ENCODE results near the gene SMARCA2. TPM values are rescaled to one million over a fixed set of nuclear protein-coding genes. Genes with fewer than 3 reads are reported as not detected.
A peak's percentile ranks its signal among the peaks of the same experiment; 100 is the strongest.

SMARCA2 gene
- polyA plus RNA-seq, 2 of the 4 experiments (the other 2 are of a cell fraction) = 28.7 to 33.0 TPM

GRCh38 chr9:2241461-2241835 lies 226.3 kb downstream of the SMARCA2 start:
- Histone ChIP-seq H3K4me1 (peaks cover 8% of the 10 kb centered on the region; the same call in 2 of the 3 replicates), H3K4me3 (peak overlapping the region; percentile 46), H3K27ac (peak overlapping the region; percentile 84 to 88; a peak in 5 of 6 replicates), H3K4me2 (peak overlapping the region; percentile 79), H3K9me3 (no peaks in the 10 kb centered on the region)
- TF ChIP-seq MAFK (IDR thresholded peaks at IDR 0.05; ENCODE audit: partially characterized antibody) = peak; percentile 50
- no peak for TF ChIP-seq HOXA7 (CRISPR knock-in tag; IDR thresholded peaks at IDR 0.05)
- ChIA-PET POLR2A (interaction anchor here (0.6 to 1.6 kb wide), 2 partner anchors 9 to 10 kb away, joined by 3 read pairs; no protein-coding TSS in a partner anchor), CTCF (interaction anchor here (0.8 to 1.6 kb wide), 4 partner anchors 9 to 109 kb away, joined by 3 to 4 read pairs (median 3); no protein-coding TSS in a partner anchor)
- 62% methylated on average over 13 of the region's 15 CpGs for WGBS (ENCODE audit: missing lambda C conversion rate)
- ATAC-seq (peak; percentile 64 to 72), DNase-seq (ENCODE audit: low read depth in 1 of 2, low spot score in 1 of 2) (peak in 1 of 2 experiments; percentile 78), FAIRE-seq (no peak)

DNA sequence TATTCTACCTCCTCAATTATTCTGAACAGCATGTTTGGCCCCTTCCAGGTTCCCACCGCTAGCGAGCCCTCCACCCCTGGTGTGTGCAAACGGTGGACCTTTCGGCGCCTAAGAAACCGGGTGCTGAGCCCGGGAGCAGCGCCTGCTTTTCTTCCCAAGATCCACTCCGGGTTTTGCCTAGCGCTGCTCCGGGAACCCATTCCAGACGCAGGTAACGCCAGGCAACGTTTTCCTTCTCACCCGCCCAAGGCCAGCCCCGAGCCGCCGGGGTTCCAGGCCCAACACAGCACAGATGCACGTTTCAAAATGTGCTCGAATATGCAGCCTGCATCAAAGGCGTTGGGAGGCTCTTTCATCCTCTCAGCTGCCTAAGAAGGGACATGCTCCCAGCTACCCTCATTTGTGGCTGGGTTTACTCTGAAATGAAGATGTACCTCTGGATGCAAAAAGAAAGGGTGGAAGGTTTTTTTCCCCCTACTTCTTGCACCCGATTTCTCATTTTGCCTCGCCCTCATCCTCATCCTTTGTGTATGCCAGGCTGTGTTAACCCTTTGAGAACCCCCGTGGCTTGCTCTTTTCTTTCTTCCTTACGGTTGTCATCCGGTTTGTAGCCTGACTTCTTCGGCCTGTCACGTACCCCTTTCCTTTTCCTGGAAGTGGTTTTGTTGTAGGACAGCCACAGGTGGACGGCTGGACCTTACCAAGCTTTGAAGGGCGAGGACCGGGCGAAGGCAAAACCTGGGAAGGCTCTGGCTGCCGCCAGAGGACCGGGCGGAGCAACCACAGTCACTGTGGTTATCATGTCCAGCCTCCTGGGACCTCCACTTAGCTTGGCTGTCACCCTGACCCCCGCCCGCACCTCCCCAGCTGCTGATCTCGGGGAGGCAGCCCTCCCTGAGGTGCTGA lies 226.9 kb downstream of the SMARCA2 start:
- ChIA-PET CTCF (interaction anchor here (1.0 to 1.6 kb wide), 3 partner anchors 10 to 486 kb away, joined by 3 to 4 read pairs (median 4); no protein-coding TSS in a partner anchor), POLR2A (interaction anchor here (0.7 to 1.6 kb wide), 3 partner anchors 8 to 11 kb away, joined by 3 read pairs; no protein-coding TSS in a partner anchor)
- Histone ChIP-seq H3K4me3 (peak overlapping the region; percentile 46), H3K4me1 (peaks cover 8% of the 10 kb centered on the region; the same call in 2 of the 3 replicates), H3K9me3 (no peaks in the 10 kb centered on the region), H3K4me2 (peak overlapping the region; percentile 79), H3K27ac (peak overlapping the region; percentile 84 to 88)
- peak; percentile 57 to 90 for DNase-seq (ENCODE audit: low read depth in 1 of 2, low spot score in 1 of 2)
- ATAC-seq = peak; percentile 86 to 95
- FAIRE-seq = no peak
- TF ChIP-seq MAX (IDR thresholded peaks at IDR 0.05) (peak; percentile 94), SREBF2 (IDR thresholded peaks at IDR 0.05) (no peak), JUN (IDR thresholded peaks at IDR 0.05) (peak; percentile 47 to 75; a peak in 3 of 5 replicates), HOXB5 (CRISPR knock-in tag; IDR thresholded peaks at IDR 0.05) (no peak), NFE2L2 (conservative IDR thresholded peaks at IDR 0.05; ENCODE audit: low read length) (no peak), RAD21 (conservative IDR thresholded peaks at IDR 0.05 in 1 of 2, IDR thresholded peaks at IDR 0.05 in 1 of 2) (peak; percentile 19 to 36; a peak in 4 of 5 replicates), SMC3 (IDR thresholded peaks at IDR 0.05) (peak; percentile 45; the same call in 2 of the 3 replicates), RFX5 (IDR thresholded peaks at IDR 0.05) (peak; percentile 83), CEBPB (IDR thresholded peaks at IDR 0.05) (0 out of 4 replicates have a peak, but pooled peaks of 1 of the 2 experiments have one; percentile 3), TFCP2L1 (CRISPR knock-in tag; IDR thresholded peaks at IDR 0.05) (no peak), PHF8 (IDR thresholded peaks at IDR 0.05; ENCODE audit: borderline replicate concordance, low read depth) (peak; percentile 40; the same call in 1 of the 2 replicates), POLR2A (IDR thresholded peaks at IDR 0.05; ENCODE audit: low read length) (peak; percentile 82), E2F6 (IDR thresholded peaks at IDR 0.05; ENCODE audit: borderline replicate concordance, low read depth) (peak; percentile 79)
- TF ChIP-seq, protein P1, sequence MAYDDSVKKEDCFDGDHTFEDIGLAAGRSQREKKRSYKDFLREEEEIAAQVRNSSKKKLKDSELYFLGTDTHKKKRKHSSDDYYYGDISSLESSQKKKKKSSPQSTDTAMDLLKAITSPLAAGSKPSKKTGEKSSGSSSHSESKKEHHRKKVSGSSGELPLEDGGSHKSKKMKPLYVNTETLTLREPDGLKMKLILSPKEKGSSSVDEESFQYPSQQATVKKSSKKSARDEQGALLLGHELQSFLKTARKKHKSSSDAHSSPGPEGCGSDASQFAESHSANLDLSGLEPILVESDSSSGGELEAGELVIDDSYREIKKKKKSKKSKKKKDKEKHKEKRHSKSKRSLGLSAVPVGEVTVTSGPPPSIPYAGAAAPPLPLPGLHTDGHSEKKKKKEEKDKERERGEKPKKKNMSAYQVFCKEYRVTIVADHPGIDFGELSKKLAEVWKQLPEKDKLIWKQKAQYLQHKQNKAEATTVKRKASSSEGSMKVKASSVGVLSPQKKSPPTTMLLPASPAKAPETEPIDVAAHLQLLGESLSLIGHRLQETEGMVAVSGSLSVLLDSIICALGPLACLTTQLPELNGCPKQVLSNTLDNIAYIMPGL (CRISPR knock-in tag; IDR thresholded peaks at IDR 0.05; ENCODE audit: borderline replicate concordance) = no peak
- TF ChIP-seq, protein P2, sequence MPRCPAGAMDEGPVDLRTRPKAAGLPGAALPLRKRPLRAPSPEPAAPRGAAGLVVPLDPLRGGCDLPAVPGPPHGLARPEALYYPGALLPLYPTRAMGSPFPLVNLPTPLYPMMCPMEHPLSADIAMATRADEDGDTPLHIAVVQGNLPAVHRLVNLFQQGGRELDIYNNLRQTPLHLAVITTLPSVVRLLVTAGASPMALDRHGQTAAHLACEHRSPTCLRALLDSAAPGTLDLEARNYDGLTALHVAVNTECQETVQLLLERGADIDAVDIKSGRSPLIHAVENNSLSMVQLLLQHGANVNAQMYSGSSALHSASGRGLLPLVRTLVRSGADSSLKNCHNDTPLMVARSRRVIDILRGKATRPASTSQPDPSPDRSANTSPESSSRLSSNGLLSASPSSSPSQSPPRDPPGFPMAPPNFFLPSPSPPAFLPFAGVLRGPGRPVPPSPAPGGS (IDR thresholded peaks at IDR 0.05) = 0 out of 3 replicates have a peak, but pooled peaks have one; percentile 67
- WGBS (ENCODE audit: missing lambda C conversion rate) = 4% methylated on average over 29 of the region's 38 CpGs

Data from A549 (cell line).